GM19397 (cell line): Measurements from ENCODE around the gene MRAS.
"Not testable (repeated sequence)": the region's sequence is repeated elsewhere in the genome, so short reads cannot be mapped to it uniquely, and the experiment has no call there.

Experiments used
- ATAC-seq: cut with Tn5 transposase; IDR thresholded peaks from one replicate; pipeline ENCODE4 v1.9.1; 2021; ENCODE audit warnings: mild to moderate bottlenecking, moderate library complexity; ENCODE audit not compliant: unreplicated experiment

Gene MRAS

DNA sequence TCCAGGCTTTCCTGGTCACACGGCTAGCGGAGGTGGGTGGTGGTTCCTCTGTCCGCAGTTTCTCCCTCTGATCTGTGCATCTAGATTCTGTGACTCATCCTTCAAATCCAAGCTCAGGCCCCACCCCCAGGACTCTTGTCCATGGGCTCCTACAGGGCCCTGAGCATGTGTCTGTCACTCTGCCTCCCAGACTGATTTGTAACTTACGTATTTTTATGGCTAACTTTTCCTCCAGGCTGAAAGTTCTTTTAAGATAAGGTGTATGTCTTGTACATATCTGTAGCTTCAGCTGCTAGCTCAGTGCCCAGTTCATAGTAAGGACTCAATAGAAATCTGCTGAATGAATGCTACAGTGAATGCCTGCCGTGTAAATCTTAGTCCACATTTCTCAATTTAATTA lies 94.1 kb downstream of the MRAS start:
- ATAC-seq, result no peak

DNA sequence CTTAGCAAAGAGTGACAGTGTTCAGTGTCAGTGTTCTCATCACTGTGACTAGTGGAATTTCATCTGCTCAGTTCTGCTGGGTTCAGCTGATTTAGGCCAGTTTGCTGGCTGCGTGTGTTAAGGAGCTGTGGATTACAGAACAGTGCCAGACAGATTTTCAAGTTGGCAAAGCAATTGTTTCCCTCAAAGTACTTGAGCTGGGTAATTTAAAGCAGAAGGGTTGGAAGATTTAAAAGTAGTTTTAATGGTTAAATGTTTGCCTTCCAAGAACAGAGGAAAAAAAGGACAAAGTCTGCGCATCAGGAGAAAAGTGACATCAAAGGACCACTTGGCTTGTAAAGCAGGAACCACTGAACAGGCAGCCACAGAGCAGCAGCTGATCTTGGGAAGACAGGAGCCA lies 94.7 kb downstream of the MRAS start:
- no peak for ATAC-seq

DNA sequence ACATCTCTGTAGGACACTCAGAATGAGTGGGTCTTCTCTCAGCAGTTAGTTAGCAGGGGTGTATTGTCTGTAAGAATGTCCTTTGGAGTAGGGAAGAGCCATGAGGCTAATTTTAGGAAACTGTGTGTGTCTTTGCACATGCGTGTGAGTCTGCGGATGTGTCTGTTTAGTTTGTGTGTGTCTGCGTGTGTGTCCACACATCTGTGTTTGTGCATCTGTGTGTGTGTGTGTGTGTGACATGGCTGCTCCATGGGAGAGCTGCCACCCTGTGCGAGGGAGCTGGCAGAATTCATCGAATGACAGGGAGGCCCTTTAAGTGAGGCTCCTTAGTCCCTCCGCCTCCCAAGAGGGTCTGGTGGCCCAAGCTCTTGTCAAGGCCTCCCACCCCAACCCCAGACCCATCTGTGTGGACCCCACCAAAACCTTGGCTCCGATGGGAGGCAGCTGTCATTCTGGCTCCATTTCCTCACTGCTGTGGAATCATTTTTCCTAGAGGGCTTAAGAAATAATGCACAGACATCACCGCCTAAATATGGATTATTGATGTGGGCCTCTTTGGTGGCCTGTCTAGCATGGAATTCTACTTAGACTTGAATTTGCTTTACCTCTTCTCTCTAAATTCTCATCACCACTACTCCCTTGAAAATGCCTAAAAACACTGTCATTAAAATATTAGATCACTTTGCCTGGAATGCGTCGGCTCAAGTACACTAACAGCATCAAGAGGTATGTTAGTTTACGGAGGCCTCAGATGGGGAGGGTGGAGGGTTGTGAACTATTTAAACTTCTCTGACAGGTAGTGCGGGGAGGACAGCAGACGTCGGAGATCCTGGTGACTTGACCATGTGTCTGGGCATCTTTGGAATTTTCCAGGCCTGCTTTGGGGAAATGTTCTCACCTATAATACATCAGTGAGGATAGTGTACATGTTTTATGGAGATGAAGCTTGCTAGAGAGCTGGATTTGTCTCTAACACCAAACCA lies 95.4 kb downstream of the MRAS start:
- ATAC-seq, result no peak

DNA sequence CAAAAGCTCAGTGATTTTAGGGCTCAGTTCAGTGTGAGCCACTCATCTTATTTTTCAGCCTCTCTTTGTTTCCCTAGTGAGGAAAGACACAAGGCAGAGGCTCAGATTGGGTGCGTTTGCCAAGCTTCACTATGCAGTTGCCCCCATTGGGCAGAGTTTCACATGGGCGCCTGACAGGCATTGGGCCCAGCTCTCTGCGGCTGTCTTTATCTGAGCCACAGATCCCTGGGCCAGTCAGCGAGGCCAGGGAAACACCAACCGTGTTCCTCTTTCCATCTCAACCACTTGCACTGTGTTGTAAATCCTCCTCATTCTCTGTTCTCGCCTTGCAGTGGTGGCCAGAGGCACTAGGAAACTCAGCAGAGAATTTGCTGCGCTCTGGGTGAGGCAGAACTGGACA lies 96.9 kb downstream of the MRAS start:
- no peak for ATAC-seq

DNA sequence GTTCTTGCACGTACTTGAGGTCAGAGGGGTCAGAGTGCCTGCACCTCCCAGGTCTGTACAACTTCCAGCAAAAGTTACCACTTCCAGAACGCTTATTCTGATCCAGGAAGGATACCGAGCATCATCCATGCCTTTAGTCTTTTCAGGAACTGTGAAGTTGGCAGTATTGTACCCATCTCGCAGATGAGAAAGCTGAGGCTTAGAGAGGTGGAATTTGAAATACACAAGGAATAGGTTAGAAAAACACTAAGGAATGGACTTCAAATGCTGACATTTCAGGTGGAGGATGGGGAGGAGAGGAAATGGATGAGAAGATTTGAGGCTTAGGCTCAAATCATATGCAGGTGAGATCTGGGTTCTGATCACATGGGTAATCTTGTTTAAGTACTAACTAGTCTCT lies 97.3 kb downstream of the MRAS start:
- ATAC-seq, result no peak

DNA sequence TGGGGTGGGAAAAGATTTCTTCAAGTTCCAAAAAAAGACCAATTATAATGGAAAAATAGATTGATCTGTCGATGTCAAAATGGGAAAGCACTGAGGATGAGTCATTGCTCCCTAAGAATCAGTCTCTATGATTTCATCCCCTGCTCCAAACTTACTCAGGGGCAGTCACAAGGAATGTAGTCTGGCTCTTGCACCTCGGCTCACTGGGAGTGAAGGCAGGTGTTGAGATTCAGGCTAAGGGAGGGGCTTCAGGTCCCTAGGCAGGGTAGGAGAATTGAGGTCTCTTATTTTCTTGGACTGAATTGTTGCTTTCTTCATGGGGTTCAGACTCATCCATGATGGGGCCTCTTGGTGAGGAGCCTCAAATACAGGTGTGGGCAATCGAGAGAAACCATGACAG lies 100.3 kb downstream of the MRAS start:
- no peak for ATAC-seq

DNA sequence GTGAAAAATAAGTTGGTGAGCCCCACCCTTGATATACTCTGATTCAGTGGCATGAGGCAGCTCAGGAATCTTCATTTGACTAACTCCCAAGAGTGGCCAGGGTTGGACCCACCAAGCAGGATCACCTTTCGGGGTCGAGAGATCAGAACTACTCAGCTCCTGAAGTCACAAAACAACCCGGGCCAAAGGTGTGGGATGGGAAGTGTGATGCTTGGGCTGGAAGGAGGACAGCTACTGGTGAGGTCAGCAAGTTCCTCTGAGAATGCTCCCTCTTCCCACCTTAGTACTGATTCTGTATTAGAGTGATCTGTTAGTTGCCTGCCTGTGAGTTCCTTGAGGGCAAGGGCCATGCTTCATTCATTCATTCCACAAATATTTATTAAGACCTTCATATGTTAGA lies 101.1 kb downstream of the MRAS start:
- ATAC-seq, result no peak

DNA sequence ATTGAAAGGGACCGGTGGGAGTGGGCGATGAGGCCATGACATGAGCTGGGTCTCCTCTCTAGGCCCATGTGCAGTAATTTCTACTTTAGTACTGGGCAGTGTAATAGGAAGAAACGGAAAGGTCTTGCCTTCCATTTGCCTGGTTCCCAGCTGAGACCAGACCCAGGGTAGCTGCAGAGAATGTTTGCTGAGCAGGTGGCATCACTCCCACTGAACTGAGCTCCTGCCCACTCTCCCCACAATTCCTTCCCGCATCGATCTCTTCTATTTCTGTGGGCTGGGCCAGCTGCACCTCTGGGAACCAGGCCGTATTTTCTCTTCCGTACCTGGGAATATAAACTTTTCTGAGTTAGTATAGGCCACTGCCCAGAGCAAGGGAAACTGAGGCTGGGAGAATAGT lies 101.8 kb downstream of the MRAS start:
- ATAC-seq, result no peak

DNA sequence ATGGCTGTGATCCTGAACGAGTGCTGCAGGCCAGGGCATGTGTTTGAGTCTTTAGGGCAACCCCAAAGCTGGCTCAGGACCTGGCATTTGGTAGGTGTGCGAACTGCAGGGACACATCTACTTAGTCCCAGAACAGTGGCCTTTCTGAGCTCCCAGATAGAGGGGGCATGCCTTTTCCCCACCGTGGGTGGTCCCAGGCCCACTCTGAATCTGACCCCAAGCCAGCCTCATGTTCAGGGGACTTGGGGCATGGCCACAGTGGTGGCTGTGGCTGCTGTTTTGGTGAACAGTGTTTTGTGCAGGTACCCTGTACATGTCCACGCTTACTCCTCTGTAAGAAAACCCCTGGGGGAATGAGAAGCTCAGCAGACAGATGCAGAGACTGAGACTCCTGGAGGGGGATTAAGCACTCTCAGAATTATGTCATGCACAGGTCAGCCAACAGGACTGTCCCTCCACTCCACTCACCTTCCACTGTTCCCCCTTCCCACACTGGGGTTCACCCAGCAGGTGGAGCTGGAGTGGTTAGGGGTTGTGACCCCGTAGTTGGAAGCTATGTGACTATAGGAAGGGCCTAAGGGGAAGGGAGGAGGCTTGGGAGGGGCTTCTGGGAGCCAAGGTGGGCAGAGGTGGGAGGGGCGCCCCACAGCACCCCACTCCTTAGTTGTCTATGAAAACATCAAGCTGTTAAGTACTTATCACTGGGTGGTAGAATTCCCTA lies 102.5 kb downstream of the MRAS start:
- ATAC-seq, result no peak

DNA sequence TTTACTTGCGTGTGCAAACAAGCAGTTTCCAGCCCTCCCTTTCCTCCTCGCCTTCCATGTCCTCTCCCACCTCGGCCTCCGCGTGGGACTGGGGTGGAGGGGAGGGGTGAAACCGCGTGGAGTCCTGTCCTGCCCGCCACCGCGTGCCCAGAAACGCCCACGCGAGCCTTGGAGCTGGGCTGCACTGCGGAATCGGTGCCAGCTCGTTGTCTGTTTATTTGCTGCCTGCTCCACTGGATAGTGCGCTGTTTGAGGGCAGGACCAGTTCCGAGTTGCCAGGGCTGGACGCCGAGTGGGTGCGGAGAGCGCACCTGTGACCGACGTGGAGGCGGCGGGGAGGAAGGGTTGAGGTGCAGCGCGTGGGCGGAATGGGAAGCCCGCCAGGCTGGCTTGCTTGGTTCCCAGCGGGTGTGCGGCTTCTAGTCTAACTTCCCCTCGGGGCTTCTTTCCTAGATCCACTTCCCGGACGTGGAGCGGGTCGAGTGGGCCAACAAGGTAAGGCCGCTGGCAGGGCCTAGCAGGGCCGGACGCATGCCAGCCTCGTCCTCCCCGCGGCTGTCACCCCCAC lies 103.3 kb downstream of the MRAS start:
- ATAC-seq, result no peak

DNA sequence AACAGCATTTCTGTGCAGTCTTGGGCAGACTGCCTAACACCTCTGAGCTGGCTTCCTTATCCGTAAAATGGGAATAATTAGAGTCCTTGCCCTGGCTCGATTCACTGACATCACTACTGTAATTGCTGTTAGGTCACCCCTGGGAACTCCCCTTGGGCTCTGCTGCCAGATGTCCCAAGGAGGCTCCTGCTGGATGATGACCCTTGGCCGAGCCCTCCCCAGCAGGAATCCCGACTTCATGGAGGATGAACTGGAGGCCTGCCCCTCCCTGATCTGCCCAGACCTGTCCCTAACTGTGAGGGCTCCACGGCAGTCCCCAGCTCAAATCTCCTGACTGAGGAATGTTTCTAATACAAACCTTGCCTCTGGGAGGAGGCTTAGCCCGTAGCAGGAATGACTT lies 104.1 kb downstream of the MRAS start:
- ATAC-seq, result no peak

DNA sequence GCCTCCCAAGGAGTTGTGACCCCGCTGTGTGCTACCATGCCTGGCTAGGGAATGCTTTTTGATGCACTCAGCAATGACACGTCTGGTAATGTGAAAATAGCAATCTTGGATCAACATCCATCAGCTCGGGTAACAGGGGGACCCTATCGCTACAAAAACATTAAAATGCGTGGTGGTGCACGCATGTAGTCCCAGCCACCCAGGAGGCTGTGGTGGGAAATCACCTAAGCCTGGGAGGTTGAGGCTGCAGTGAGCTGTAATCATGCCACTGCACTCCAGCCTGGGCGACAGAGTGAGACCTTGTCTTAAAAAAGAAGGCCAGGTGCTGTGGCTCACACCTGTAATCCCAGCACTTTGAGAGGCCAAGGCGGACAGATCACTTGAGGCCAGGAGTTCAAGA lies 105.6 kb downstream of the MRAS start:
- ATAC-seq, result not testable (repeated sequence)
